Measurements from ENCODE around the gene SLA2. TPM values are rescaled to one million over a fixed set of nuclear protein-coding genes. Genes with fewer than 3 reads are reported as not detected.

SLA2 gene
- polyA plus RNA-seq, 1 of the 3 experiments (the other 2 are of a cell fraction): not detected

GRCh38 chr20:36607586-36608387, 38.2 kb downstream of the SLA2 start:
- no peak overlapping the region for H2AFZ ChIP-seq (ENCODE audit: low read depth)
- ChIA-PET POLR2A (no interaction called here), CTCF (interaction anchor here (1.4 kb wide), 1 partner anchor 166 kb away, joined by 7 read pairs; the partner anchor contains the start of gene DSN1)
- H3K27ac ChIP-seq (ENCODE audit: low read depth in 2 of 2, low read length in 1 of 2): no peak overlapping the region
- TF ChIP-seq MXI1 (IDR thresholded peaks at IDR 0.05; ENCODE audit: low read depth, low read length): no peak
- no peak for TF ChIP-seq GABPA (IDR thresholded peaks at IDR 0.05; ENCODE audit: low read depth)
- TF ChIP-seq FOXJ3 (CRISPR knock-in tag; IDR thresholded peaks at IDR 0.05): no peak
- TF ChIP-seq, protein P1, sequence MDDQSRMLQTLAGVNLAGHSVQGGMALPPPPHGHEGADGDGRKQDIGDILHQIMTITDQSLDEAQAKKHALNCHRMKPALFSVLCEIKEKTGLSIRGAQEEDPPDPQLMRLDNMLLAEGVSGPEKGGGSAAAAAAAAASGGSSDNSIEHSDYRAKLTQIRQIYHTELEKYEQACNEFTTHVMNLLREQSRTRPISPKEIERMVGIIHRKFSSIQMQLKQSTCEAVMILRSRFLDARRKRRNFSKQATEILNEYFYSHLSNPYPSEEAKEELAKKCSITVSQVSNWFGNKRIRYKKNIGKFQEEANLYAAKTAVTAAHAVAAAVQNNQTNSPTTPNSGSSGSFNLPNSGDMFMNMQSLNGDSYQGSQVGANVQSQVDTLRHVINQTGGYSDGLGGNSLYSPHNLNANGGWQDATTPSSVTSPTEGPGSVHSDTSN (IDR thresholded peaks at IDR 0.05): no peak
- no peak for TF ChIP-seq MEF2A (IDR thresholded peaks at IDR 0.05; ENCODE audit: borderline replicate concordance, low read depth)
- TF ChIP-seq USF2 (IDR thresholded peaks at IDR 0.05; ENCODE audit: borderline replicate concordance, low read depth, low read length): no peak
- TF ChIP-seq, protein P2, sequence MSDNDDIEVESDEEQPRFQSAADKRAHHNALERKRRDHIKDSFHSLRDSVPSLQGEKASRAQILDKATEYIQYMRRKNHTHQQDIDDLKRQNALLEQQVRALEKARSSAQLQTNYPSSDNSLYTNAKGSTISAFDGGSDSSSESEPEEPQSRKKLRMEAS (IDR thresholded peaks at IDR 0.05; ENCODE audit: low read depth): no peak
- no peak for TF ChIP-seq POLR2AphosphoS5 (IDR thresholded peaks at IDR 0.05; ENCODE audit: low read depth, low read length)
- TF ChIP-seq NRF1 (IDR thresholded peaks at IDR 0.05; ENCODE audit: low read depth, low read length): no peak
- TF ChIP-seq TCF12 (IDR thresholded peaks at IDR 0.05): no peak
- no peak for TF ChIP-seq EP300 (IDR thresholded peaks at IDR 0.05; ENCODE audit: borderline replicate concordance in 1 of 2, low read depth in 1 of 2, low read length in 1 of 2)
- TF ChIP-seq GATA2 (CRISPR knock-in tag; IDR thresholded peaks at IDR 0.05): no peak
- no peak for TF ChIP-seq CTCF (IDR thresholded peaks at IDR 0.05)
- TF ChIP-seq FOXM1 (IDR thresholded peaks at IDR 0.05; ENCODE audit: low read depth): no peak
- TF ChIP-seq RXRA (IDR thresholded peaks at IDR 0.05; ENCODE audit: borderline replicate concordance, low read depth): no peak
- TF ChIP-seq SIN3A (IDR thresholded peaks at IDR 0.05; ENCODE audit: borderline replicate concordance, low read depth, low read length): no peak
- peaks cover 3% of the 10 kb centered on the region for H3F3A ChIP-seq (replicated peaks; ENCODE audit: insufficient read depth)
- peaks cover 20% of the 10 kb centered on the region for H4K20me1 ChIP-seq (ENCODE audit: insufficient read depth)
- H3K27me3 ChIP-seq (ENCODE audit: insufficient read depth): no peaks in the 10 kb centered on the region
- peaks cover 4 to 12% of the 10 kb centered on the region in 2 experiments; a peak in 1 of 4 replicates for H3K4me1 ChIP-seq (ENCODE audit: control insufficient read depth in 1 of 2, insufficient read depth in 2 of 2, low read depth in 1 of 2, low read length in 1 of 2)
- 84% methylated on average over 7 of the region's 7 CpGs for WGBS (ENCODE audit: low lambda C conversion rate)
- DNase-seq: no peak
- H3K79me2 ChIP-seq (ENCODE audit: insufficient read depth): peaks cover 38% of the 10 kb centered on the region
- peak overlapping the region in 1 of 2 experiments; percentile 99; a peak in 1 of 4 replicates for H3K4me3 ChIP-seq (ENCODE audit: low read depth in 2 of 2, low read length in 1 of 2)
- peaks cover 25 to 35% of the 10 kb centered on the region in 2 experiments for H3K36me3 ChIP-seq (replicated peaks in 1 of 2; ENCODE audit: control insufficient read depth in 1 of 2, insufficient read depth in 2 of 2, low read length in 1 of 2)
- H3K4me2 ChIP-seq: peak overlapping the region; percentile 85
- H3K9ac ChIP-seq: peak overlapping the region; percentile 92; the same call in 1 of the 2 replicates
- H3K9me2 ChIP-seq: no peaks in the 10 kb centered on the region
- no peaks in the 10 kb centered on the region for H3K9me3 ChIP-seq
